GM19240 (cell line): ENCODE measurements around the gene DNAI4.

ENCODE experiments used
- DNase-seq: peaks from one replicate; pipeline ENCODE4 v3.0.0; 2011; ENCODE audit warnings: low spot score; ENCODE audit not compliant: insufficient read length

The DNAI4 gene

GRCh38 chr1:66767626-66768025 lies 157.0 kb downstream of the DNAI4 start:
- no peak for DNase-seq

- no peak for DNase-seq
These were observed 159.6 kb downstream of the DNAI4 start for GRCh38 chr1:66764994-66765578.
